ENCODE measurements around the gene PTGDR2.

GRCh38 chr11:60872961-60873524 lies 17.3 kb upstream of the PTGDR2 start:
- no peak for TF ChIP-seq CTCF (IDR thresholded peaks at IDR 0.05)
- TF ChIP-seq POLR2A (IDR thresholded peaks at IDR 0.05) = no peak

All from body of pancreas (tissue), 4 donors.